HG02885 (cell line): ENCODE results near the gene LAMC1.

Experiments used
- ATAC-seq: cut with Tn5 transposase; IDR thresholded peaks from one replicate; pipeline ENCODE4 v1.9.1; 2021; ENCODE audit warnings: mild to moderate bottlenecking; ENCODE audit not compliant: unreplicated experiment, poor library complexity

The LAMC1 gene

DNA sequence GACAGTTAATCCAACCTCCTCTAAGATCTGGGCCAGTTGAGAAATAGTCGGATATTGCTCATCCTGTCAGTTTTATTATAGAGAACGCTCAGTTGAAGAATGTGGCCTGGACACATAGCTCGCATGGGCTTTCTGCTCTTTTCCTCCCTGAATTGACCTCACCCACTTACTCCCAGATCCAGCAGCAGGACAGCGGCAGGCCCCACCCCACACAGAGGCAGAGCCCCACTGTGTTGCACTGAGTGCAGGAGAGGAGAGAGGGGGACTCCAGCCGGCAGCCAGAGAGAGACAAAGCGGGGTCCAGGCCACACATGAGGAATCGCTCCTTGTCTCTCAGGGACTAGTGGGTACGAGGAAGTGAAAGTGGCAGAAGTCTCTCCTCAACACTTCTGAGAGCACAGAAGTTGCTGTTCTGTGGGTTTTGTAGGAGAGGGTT lies 78.6 kb downstream of the LAMC1 start:
- no peak for ATAC-seq

DNA sequence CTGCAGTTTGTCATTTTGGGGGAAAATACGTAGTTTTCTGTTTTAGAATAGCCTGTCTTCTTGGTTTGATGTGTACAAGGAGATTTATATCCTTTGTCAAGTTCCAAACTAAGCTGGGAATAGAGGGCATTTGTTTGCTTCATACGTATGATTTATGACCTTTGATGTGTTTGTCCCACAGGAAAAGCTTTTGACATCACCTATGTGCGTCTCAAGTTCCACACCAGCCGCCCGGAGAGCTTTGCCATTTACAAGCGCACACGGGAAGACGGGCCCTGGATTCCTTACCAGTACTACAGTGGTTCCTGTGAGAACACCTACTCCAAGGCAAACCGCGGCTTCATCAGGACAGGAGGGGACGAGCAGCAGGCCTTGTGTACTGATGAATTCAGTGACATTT lies 79.9 kb downstream of the LAMC1 start:
- ATAC-seq, result no peak

DNA sequence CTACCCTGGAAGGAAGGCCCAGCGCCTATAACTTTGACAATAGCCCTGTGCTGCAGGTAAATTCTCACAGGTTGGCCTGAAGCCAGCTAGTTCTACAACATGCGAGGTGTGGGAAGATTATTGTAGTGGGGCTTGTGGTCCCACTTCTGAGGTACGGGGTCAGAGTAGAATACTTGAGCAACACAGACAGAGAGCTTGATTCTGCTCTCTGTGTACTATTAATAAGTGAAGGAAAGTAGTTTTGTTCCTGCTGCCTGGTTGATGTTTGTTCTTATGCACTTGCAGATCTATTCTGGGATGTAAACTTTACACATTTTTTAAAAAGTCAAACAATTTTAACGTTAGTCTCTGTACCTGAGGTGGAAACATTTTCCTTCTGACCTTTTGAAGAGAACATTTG lies 80.4 kb downstream of the LAMC1 start:
- no peak for ATAC-seq

DNA sequence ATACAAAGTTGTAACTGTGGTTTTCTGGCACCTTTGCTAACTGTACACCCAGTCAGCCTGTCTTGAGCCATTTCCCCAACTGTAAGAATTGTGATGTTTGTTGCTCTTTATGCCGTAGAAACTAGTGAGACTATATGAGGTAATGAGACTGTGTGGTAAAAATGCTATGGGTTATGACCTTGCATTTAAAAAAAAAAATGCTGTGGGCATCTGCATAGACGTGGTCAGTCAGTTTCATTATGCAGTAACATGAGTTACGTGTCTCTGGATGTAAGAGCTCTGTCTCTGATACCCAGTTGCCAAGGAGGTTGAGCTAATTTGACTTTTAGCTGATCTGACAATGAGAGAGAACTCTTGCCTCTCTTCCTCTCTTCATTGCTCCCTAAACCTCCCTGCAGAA lies 82.2 kb downstream of the LAMC1 start:
- ATAC-seq, result no peak

DNA sequence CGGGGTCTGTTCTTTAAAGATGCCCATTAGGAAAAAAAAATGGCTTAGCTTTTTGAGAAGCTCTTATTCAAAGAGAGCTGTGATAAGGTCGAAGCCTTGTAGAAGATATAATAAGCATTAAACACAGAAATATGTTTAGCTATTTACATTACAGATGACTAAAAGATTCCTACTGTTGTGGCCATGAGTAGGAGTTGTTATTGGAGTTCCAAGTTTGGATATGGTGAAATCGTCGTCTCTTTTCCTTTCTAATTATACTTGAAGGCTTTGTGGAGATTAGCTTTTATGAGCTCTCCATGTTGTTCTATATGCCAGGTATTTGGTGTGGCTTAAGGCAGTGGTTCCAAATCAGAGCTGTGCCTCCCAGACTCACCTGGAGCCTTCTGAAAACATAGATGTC lies 82.9 kb downstream of the LAMC1 start:
- no peak for ATAC-seq

- no peak for ATAC-seq
Observed at GRCh38 chr1:183106746-183107145, 83.5 kb downstream of the LAMC1 start.

- ATAC-seq, result no peak
Observed at GRCh38 chr1:183110326-183110880, 87.2 kb downstream of the LAMC1 start.

DNA sequence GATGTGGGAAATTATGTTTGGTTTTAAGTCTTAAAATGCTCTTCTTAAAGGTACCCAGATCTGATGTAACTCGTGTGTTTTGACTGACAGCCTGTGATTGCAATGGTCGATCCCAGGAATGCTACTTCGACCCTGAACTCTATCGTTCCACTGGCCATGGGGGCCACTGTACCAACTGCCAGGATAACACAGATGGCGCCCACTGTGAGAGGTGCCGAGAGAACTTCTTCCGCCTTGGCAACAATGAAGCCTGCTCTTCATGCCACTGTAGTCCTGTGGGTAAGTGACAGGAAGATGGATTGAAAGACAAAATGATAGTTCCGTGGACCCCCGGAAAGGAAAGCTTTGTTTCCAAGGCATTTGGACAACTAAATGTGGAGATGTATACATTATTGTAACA lies 91.2 kb downstream of the LAMC1 start:
- ATAC-seq, result no peak

DNA sequence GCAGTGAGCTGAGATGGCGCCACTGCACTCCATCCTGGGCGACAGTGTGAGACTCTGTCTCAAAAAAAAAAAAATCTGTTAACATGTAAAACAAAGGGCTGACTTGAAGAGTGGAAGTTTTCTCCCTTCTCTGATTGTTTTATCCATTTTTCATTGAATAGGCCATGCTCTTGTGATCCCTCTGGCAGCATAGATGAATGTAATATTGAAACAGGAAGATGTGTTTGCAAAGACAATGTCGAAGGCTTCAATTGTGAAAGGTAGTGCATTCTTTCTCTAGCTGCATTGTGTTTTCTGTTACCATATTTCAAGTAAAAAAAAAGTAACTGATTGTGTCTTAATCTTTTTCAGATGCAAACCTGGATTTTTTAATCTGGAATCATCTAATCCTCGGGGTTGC lies 93.2 kb downstream of the LAMC1 start:
- ATAC-seq, result no peak

DNA sequence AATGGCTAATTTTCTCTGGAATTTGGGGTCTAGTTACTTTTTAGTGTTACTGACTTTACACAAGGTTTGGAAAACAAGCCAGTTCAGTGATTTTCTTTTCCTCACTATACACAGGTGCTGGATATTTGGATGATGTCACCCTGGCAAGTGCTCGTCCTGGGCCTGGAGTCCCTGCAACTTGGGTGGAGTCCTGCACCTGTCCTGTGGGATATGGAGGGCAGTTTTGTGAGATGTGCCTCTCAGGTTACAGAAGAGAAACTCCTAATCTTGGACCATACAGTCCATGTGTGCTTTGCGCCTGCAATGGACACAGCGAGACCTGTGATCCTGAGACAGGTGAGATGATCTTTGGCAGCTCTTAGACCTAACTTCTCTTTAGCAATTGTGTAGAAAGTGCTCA lies 98.4 kb downstream of the LAMC1 start:
- ATAC-seq, result no peak

GRCh38 chr1:183124259-183124658 lies 101.0 kb downstream of the LAMC1 start:
- no peak for ATAC-seq

DNA sequence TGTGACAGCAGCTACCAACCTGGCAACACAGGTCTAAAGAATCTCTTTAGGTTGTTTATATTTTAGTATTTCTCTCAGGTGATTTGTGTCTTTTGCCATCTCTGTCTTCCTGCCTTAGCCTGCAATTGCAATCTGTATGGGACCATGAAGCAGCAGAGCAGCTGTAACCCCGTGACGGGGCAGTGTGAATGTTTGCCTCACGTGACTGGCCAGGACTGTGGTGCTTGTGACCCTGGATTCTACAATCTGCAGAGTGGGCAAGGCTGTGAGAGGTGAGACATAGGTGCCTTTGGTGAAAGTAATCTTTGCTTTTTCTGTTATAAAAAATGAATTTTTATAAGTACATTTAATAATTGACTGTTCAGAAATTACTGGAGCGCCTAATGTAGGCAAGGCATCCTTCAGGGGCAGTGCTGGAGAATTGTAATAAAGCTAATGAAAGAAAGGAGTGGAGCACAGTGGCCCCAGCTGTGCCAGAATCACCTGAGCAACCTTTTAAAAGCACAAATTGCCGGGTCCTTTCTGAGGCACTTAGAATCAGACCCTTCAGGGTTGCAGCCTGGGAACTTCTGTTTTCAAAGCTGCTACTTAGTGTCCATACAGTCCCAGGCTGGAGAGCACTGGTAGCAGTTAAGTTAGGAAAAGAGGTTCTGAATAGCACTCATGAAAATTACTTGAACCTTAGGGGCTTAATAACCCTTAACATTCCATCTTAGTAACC lies 102.2 kb downstream of the LAMC1 start:
- ATAC-seq, result no peak

- no peak for ATAC-seq
Observed at GRCh38 chr1:183126000-183126366, 102.8 kb downstream of the LAMC1 start.

GRCh38 chr1:183126528-183126927 lies 103.3 kb downstream of the LAMC1 start:
- ATAC-seq, result no peak

DNA sequence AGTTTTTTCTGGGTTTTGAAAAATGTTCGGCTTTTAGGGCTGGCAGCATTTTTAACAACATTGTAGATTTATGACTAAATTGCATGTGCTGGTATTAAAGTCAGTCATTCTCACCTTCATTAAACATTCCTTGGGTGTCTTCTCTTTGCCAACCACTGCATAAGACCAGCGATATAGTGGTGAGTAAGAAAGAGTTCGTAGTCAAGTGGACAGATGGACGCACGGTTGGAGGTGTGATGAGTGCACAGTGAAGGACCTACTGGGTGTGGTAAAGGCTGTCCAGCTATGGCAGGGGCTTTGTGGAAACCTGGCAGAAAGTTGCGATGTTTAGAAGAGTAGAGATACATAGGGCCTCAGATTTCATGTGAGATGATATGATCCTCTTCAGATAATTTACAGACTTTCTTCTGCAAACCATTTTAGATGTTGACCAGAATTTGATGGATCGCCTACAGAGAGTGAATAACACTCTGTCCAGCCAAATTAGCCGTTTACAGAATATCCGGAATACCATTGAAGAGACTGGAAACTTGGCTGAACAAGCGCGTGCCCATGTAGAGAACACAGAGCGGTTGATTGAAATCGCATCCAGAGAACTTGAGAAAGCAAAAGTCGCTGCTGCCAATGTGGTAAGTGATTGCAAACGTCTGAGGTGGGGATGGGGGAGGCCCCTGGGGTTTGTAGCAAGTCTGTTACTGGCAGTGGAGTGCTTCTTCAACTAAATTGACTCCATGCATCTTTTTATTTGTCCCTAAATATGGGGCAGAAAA lies 106.9 kb downstream of the LAMC1 start:
- no peak for ATAC-seq

DNA sequence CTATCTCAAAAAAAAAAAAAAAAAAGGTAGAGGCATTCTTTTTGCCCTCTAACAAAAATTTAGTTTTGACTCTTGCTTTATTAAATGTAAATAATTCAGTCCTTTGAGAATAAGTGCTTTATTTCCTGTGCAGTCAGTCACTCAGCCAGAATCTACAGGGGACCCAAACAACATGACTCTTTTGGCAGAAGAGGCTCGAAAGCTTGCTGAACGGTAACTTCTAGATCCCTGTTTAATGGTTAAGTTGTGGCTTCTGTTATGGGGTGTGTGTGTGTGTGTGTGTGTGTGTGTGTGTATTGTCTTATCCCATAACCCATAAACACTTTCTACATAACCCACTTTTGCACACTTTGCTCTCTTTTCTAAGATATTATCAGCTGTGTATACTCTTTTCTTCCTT lies 107.9 kb downstream of the LAMC1 start:
- no peak for ATAC-seq

GRCh38 chr1:183135336-183135735 lies 112.1 kb downstream of the LAMC1 start:
- no peak for ATAC-seq

- ATAC-seq, result no peak
Observed at GRCh38 chr1:183137782-183138181, 114.6 kb downstream of the LAMC1 start.

GRCh38 chr1:183138301-183138700 lies 115.1 kb downstream of the LAMC1 start:
- ATAC-seq, result no peak

DNA sequence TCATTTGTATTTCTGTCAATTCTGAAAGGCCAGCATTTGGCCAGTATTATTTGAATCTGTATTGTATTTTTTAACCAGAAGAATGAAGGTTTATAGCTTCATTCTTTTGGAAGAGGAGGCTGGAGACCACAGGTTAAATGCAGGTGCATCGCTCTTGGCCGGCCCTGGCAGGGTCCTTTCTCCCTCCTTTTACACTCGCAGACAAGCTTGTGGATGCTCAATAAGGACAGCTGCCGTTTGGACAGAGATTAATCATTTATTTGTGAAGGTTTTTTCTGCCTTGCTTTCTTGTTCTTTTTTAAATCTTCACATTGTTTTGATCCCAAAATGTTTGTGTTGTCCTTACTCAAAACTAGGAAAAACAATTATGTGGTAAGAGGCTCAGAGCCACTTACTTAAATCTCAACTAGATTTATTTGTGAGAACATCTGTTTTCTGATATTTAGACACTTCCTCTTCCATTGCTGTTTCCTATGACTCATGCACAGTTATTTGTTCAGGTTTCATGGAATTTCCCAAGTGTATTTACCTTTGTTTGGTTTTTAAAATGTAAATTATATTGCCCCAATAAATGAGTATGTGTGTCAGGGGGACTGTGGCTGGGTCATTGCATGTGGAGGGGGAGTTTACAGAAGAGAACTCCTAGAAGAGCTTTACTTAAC lies 116.2 kb downstream of the LAMC1 start:
- no peak for ATAC-seq

GRCh38 chr1:183140633-183141032 lies 117.4 kb downstream of the LAMC1 start:
- ATAC-seq, result no peak
